WERI-Rb-1 (cell line): ENCODE data around the gene TMSB4X.

Source experiments
- DNase-seq: peaks from one replicate; pipeline ENCODE4 v3.0.0-alpha.2; 2020
- H3K27ac ChIP-seq: fragments of 250-450 bp; sonication (Bioruptor Pico); 2 replicates; pipeline ENCODE4 v1.5.1; 2020; ENCODE audit warnings: mild to moderate bottlenecking, moderate library complexity
- H3K27me3 ChIP-seq: fragments of 250-450 bp; sonication (Bioruptor Pico); 2 replicates; pipeline ENCODE4 v1.5.1; 2021; ENCODE audit warnings: mild to moderate bottlenecking, low read depth, moderate library complexity; ENCODE audit not compliant: insufficient read depth, severe bottlenecking
- H3K36me3 ChIP-seq: fragments of 250-450 bp; sonication (Bioruptor Pico); 2 replicates; pipeline ENCODE4 v1.5.1; 2020; ENCODE audit warnings: mild to moderate bottlenecking, moderate library complexity
- H3K4me3 ChIP-seq: 2 replicates; pipeline ENCODE4 v1.5.1; 2011; ENCODE audit warnings: low read depth, mild to moderate bottlenecking, control low read depth, low read length
- H3K9me3 ChIP-seq: fragments of 250-450 bp; sonication (Bioruptor Pico); 2 replicates; pipeline ENCODE4 v1.5.1; 2021; ENCODE audit warnings: mild to moderate bottlenecking, moderate library complexity; ENCODE audit not compliant: severe bottlenecking
- CTCF ChIP-seq: IDR thresholded peaks from 2 replicates; pipeline ENCODE4 v1.5.1; 2011; ENCODE audit warnings: low read depth, mild to moderate bottlenecking, control low read depth, inconsistent platforms, low read length

The TMSB4X gene

GRCh38 chrX:13005661-13006473 lies 31.0 kb downstream of the TMSB4X start:
- H3K27ac ChIP-seq: no peak overlapping the region
- H3K36me3 ChIP-seq: no peaks in the 10 kb centered on the region
- no peak overlapping the region for H3K4me3 ChIP-seq
- H3K27me3 ChIP-seq: no peaks in the 10 kb centered on the region
- no peaks in the 10 kb centered on the region for H3K9me3 ChIP-seq
- DNase-seq: no peak
- TF ChIP-seq CTCF: no peak

GRCh38 chrX:13007519-13008188 lies 32.7 kb downstream of the TMSB4X start:
- Histone ChIP-seq H3K36me3 (no peaks in the 10 kb centered on the region), H3K27me3 (no peaks in the 10 kb centered on the region), H3K27ac (no peak overlapping the region), H3K4me3 (no peak overlapping the region), H3K9me3 (no peaks in the 10 kb centered on the region)
- no peak for TF ChIP-seq CTCF
- no peak for DNase-seq

- no peak overlapping the region for H3K27ac ChIP-seq
- H3K9me3 ChIP-seq: no peaks in the 10 kb centered on the region
- no peaks in the 10 kb centered on the region for H3K36me3 ChIP-seq
- H3K27me3 ChIP-seq: no peaks in the 10 kb centered on the region
- TF ChIP-seq CTCF: no peak
- no peak for DNase-seq
- no peak overlapping the region for H3K4me3 ChIP-seq
Observed at GRCh38 chrX:13008189-13008533, 33.3 kb downstream of the TMSB4X start.

- Histone ChIP-seq H3K4me3 (no peak overlapping the region), H3K27ac (no peak overlapping the region), H3K27me3 (no peaks in the 10 kb centered on the region), H3K9me3 (no peaks in the 10 kb centered on the region), H3K36me3 (no peaks in the 10 kb centered on the region)
- no peak for TF ChIP-seq CTCF
- no peak for DNase-seq
Observed at GRCh38 chrX:13008851-13009250, 33.9 kb downstream of the TMSB4X start.

- H3K27me3 ChIP-seq: no peaks in the 10 kb centered on the region
- DNase-seq: no peak
- no peaks in the 10 kb centered on the region for H3K9me3 ChIP-seq
- TF ChIP-seq CTCF: no peak
- H3K27ac ChIP-seq: no peak overlapping the region
- H3K4me3 ChIP-seq: no peak overlapping the region
- H3K36me3 ChIP-seq: no peaks in the 10 kb centered on the region
Observed at GRCh38 chrX:13009273-13009672, 34.4 kb downstream of the TMSB4X start.
